ENCODE results near the gene LCN9. TPM values are rescaled to one million over a fixed set of nuclear protein-coding genes. Genes with fewer than 3 reads are reported as not detected.

Gene LCN9
- total RNA-seq, 6 experiments from 2014 or later = not detected

- H3K9me3 Mint-ChIP-seq = peaks cover 3% of the 10 kb centered on the region; the same call in 1 of the 2 replicates
- no peak for DNase-seq
- H3K27me3 Mint-ChIP-seq (ENCODE audit: insufficient read depth) = peaks cover 4% of the 10 kb centered on the region
- no peak overlapping the region for H3K27ac Mint-ChIP-seq
- H3K4me1 Mint-ChIP-seq (ENCODE audit: low read depth) = no peaks in the 10 kb centered on the region
- no peak for TF ChIP-seq CTCF (IDR thresholded peaks at IDR 0.05)
- no peaks in the 10 kb centered on the region for H3K36me3 Mint-ChIP-seq (ENCODE audit: low read depth)
- H3K4me3 Mint-ChIP-seq = no peak overlapping the region
Observed at GRCh38 chr9:135661816-135662560, 1.1 kb upstream of the LCN9 start.

GRCh38 chr9:135663451-135663770 is 302 bp downstream of the LCN9 start:
- H3K4me1 Mint-ChIP-seq (ENCODE audit: low read depth) = no peaks in the 10 kb centered on the region
- DNase-seq = no peak
- H3K36me3 Mint-ChIP-seq (ENCODE audit: low read depth) = no peaks in the 10 kb centered on the region
- peaks cover 5% of the 10 kb centered on the region; the same call in 1 of the 2 replicates for H3K9me3 Mint-ChIP-seq
- peaks cover 4% of the 10 kb centered on the region for H3K27me3 Mint-ChIP-seq (ENCODE audit: insufficient read depth)
- no peak for TF ChIP-seq CTCF (IDR thresholded peaks at IDR 0.05)
- no peak overlapping the region for H3K27ac Mint-ChIP-seq
- H3K4me3 Mint-ChIP-seq = no peak overlapping the region

- peaks cover 9% of the 10 kb centered on the region for H3K9me3 Mint-ChIP-seq
- no peaks in the 10 kb centered on the region for H3K4me1 Mint-ChIP-seq (ENCODE audit: low read depth)
- H3K27ac Mint-ChIP-seq = no peak overlapping the region
- TF ChIP-seq CTCF (IDR thresholded peaks at IDR 0.05) = no peak
- no peaks in the 10 kb centered on the region for H3K36me3 Mint-ChIP-seq (ENCODE audit: low read depth)
- no peak for DNase-seq
- peaks cover 4% of the 10 kb centered on the region for H3K27me3 Mint-ChIP-seq (ENCODE audit: insufficient read depth)
- H3K4me3 Mint-ChIP-seq = no peak overlapping the region
Observed at GRCh38 chr9:135663857-135664256, 748 bp downstream of the LCN9 start.

GRCh38 chr9:135664266-135664665 is 1.2 kb downstream of the LCN9 start:
- Mint-ChIP-seq H3K27me3 (ENCODE audit: insufficient read depth) (peaks cover 4% of the 10 kb centered on the region), H3K4me3 (no peak overlapping the region), H3K4me1 (ENCODE audit: low read depth) (no peaks in the 10 kb centered on the region), H3K27ac (no peak overlapping the region), H3K36me3 (ENCODE audit: low read depth) (no peaks in the 10 kb centered on the region), H3K9me3 (peaks cover 13% of the 10 kb centered on the region)
- no peak for TF ChIP-seq CTCF (IDR thresholded peaks at IDR 0.05)
- DNase-seq = no peak

GRCh38 chr9:135664801-135665794 is 2.0 kb downstream of the LCN9 start:
- no peak for DNase-seq
- Mint-ChIP-seq H3K27ac (no peak overlapping the region), H3K4me3 (no peak overlapping the region), H3K36me3 (ENCODE audit: low read depth) (no peaks in the 10 kb centered on the region), H3K4me1 (ENCODE audit: low read depth) (no peaks in the 10 kb centered on the region), H3K27me3 (ENCODE audit: insufficient read depth) (peaks cover 4% of the 10 kb centered on the region), H3K9me3 (peaks cover 14% of the 10 kb centered on the region)
- no peak for TF ChIP-seq CTCF (IDR thresholded peaks at IDR 0.05)
